Body of pancreas (tissue), 4 donors: ENCODE measurements around the gene ATG4B. TPM values are rescaled to one million over a fixed set of nuclear protein-coding genes. Genes with fewer than 3 reads are reported as not detected.

Experiments
- ATAC-seq: fragments of 150-250 bp; one replicate; pipeline ENCODE4 v1.9.1; 2016
- DNase-seq, 4 donors: peaks; one replicate each; pipeline ENCODE4 v3.0.0-alpha.2; 2019
- H3K27ac ChIP-seq, 4 donors: fragments of 200-600 bp; sonication (generic); 1 replicate in 3 of 4; 2 replicates in 1 of 4; pipeline versions ENCODE4 v1.5.1 to v1.6.1; 2016 to 2019; ENCODE audit warnings: mild to moderate bottlenecking in 1 of 4, mixed read lengths in 1 of 4, moderate library complexity in 1 of 4
- H3K27me3 ChIP-seq, 2 donors: fragments of 200-600 bp; sonication (generic); one replicate each; pipeline ENCODE4 v1.6.0; 2016; ENCODE audit warnings: mild to moderate bottlenecking in 1 of 2
- H3K36me3 ChIP-seq, 2 donors: fragments of 200-600 bp; sonication (generic); replicated peaks in 1 of 2; 2 replicates each; pipeline ENCODE4 v1.5.1; 2016; ENCODE audit warnings: low read depth in 2 of 2; ENCODE audit not compliant: insufficient read depth in 1 of 2
- H3K4me1 ChIP-seq: fragments of 200-600 bp; sonication (generic); one replicate; pipeline ENCODE4 v1.6.0; 2016
- H3K4me3 ChIP-seq, 2 donors: fragments of 200-600 bp; sonication (generic); 1 replicate in 1 of 2; 2 replicates in 1 of 2; pipeline ENCODE4 v1.5.1; 2016 to 2019
- H3K9me3 ChIP-seq, 3 donors: fragments of 200-600 bp; sonication (generic); 1 replicate in 2 of 3; 2 replicates in 1 of 3; pipeline ENCODE4 v1.5.1; 2016
- CTCF ChIP-seq, 7 experiments: fragments of 450-650 bp in 4 of 7; fragments of 200-600 bp in 3 of 7; sonication (generic) in 3 of 7; IDR thresholded peaks; one replicate each; pipeline ENCODE4 v1.5.1; 2016 to 2019; ENCODE audit warnings: antibody characterized with exemption in 7 of 7
- POLR2A ChIP-seq, 3 donors: fragments of 450-650 bp; IDR thresholded peaks; one replicate each; pipeline ENCODE4 v1.6.1; 2016; ENCODE audit warnings: antibody characterized with exemption in 3 of 3, mild to moderate bottlenecking in 2 of 3
- WGBS, 2 donors: methylation state at CpG; one replicate each; pipeline ENCODE4 v1.1.5; 2017; 5-methylcytosine and 5-hydroxymethylcytosine counted together
- intact Hi-C: fragments of 100-400 bp; cut with DNase I; formaldehyde crosslinking; loops from one replicate; pipeline ENCODE4 v1.15.1; 2023
- total RNA-seq, 2 donors: library from RNA; depleted of rRNA; stranded (reverse); fragments of >200 nt; gene quantifications; one replicate each; pipeline ENCODE4 v1.1.0, GENCODE V29; 2016

Gene ATG4B
- total RNA-seq, 2 donors from 2014 or later: 27.5 to 54.4 TPM

GRCh38 chr2:241666627-241667400 is 29.3 kb downstream of the ATG4B start:
- DNase-seq (no peak), ATAC-seq (no peak)
- 88% methylated on average over 26 to 42 of the region's 42 CpGs for WGBS, 2 donors
- TF ChIP-seq CTCF (IDR thresholded peaks at IDR 0.05) (no peak), POLR2A (IDR thresholded peaks at IDR 0.05) (no peak)
- H3K27ac ChIP-seq: no peak overlapping the region
- H3K9me3 ChIP-seq: no peaks in the 10 kb centered on the region
- H3K27me3 ChIP-seq: no peaks in the 10 kb centered on the region
- no peak overlapping the region for H3K4me3 ChIP-seq
- H3K4me1 ChIP-seq: no peaks in the 10 kb centered on the region
- peaks cover 7 to 26% of the 10 kb centered on the region in 2 donors for H3K36me3 ChIP-seq
- intact Hi-C loops: no loop called here

GRCh38 chr2:241668354-241668753 is 30.9 kb downstream of the ATG4B start:
- WGBS, 2 donors: 91 to 94% methylated on average over 15 to 18 of the region's 21 CpGs
- intact Hi-C loops: no loop called here
- Histone ChIP-seq H3K4me1 (no peaks in the 10 kb centered on the region), H3K4me3 (no peak overlapping the region), H3K9me3 (no peaks in the 10 kb centered on the region), H3K27me3 (no peaks in the 10 kb centered on the region), H3K36me3 (peaks cover 7 to 30% of the 10 kb centered on the region in 2 donors), H3K27ac (no peak overlapping the region)
- TF ChIP-seq CTCF (IDR thresholded peaks at IDR 0.05) (no peak), POLR2A (IDR thresholded peaks at IDR 0.05) (no peak)
- DNase-seq (no peak), ATAC-seq (no peak)

- ATAC-seq (no peak), DNase-seq (no peak)
- intact Hi-C loops: no loop called here
- 92 to 95% methylated on average over 12 of the region's 12 CpGs for WGBS, 2 donors
- H3K4me1 ChIP-seq: no peaks in the 10 kb centered on the region
- H3K36me3 ChIP-seq: peaks cover 7 to 30% of the 10 kb centered on the region in 2 donors
- H3K27ac ChIP-seq: no peak overlapping the region
- no peaks in the 10 kb centered on the region for H3K9me3 ChIP-seq
- TF ChIP-seq POLR2A (IDR thresholded peaks at IDR 0.05) (no peak), CTCF (IDR thresholded peaks at IDR 0.05) (no peak)
- no peak overlapping the region for H3K4me3 ChIP-seq
- H3K27me3 ChIP-seq: no peaks in the 10 kb centered on the region
These were observed 31.3 kb downstream of the ATG4B start for GRCh38 chr2:241668839-241669238.

GRCh38 chr2:241670333-241671110 is 33.0 kb downstream of the ATG4B start:
- DNase-seq: no peak
- no peak overlapping the region for H3K4me3 ChIP-seq
- no peak for ATAC-seq
- no peaks in the 10 kb centered on the region for H3K9me3 ChIP-seq
- H3K27ac ChIP-seq: no peak overlapping the region
- WGBS, 2 donors: 91 to 94% methylated on average over 22 to 31 of the region's 31 CpGs
- no peaks in the 10 kb centered on the region for H3K27me3 ChIP-seq
- no peaks in the 10 kb centered on the region for H3K4me1 ChIP-seq
- intact Hi-C loops: no loop called here
- peaks cover 7 to 30% of the 10 kb centered on the region in 2 donors for H3K36me3 ChIP-seq
- TF ChIP-seq CTCF (IDR thresholded peaks at IDR 0.05) (no peak), POLR2A (IDR thresholded peaks at IDR 0.05) (no peak)
